Fibroblast of villous mesenchyme (primary cell): ENCODE data around the gene DNAJB2. TPM values are rescaled to one million over a fixed set of nuclear protein-coding genes. Genes with fewer than 3 reads are reported as not detected.

Experiments used
- DNase-seq: peaks from one replicate; pipeline ENCODE4 v3.0.0-alpha.2; 2010; ENCODE audit warnings: low read depth
- H3K4me3 ChIP-seq: 2 replicates; pipeline ENCODE4 v1.5.1; 2011; ENCODE audit warnings: low read depth, mild to moderate bottlenecking, low read length
- CTCF ChIP-seq: IDR thresholded peaks from 2 replicates; pipeline ENCODE4 v1.5.1; 2012; ENCODE audit warnings: low read depth, mild to moderate bottlenecking, low read length; ENCODE audit not compliant: insufficient read depth
- small RNA-seq: library from RNA; depleted of rRNA; stranded (forward); fragments of <200 nt; gene quantifications from one replicate; pipeline ENCODE3, GENCODE V24; 2012
- total RNA-seq: library from RNA; depleted of rRNA; stranded (reverse); fragments of >200 nt; gene quantifications from 2 replicates; pipeline ENCODE4 v1.2.3, GENCODE V29; 2012

DNAJB2 gene
- total RNA-seq, 1 donor = 33.7 TPM

- TF ChIP-seq CTCF = no peak
- DNase-seq = no peak
- H3K4me3 ChIP-seq = no peak overlapping the region
These were observed 54.9 kb downstream of the DNAJB2 start for GRCh38 chr2:219334076-219334475.

- H3K4me3 ChIP-seq = no peak overlapping the region
- no peak for TF ChIP-seq CTCF
- no peak for DNase-seq
These were observed 56.2 kb downstream of the DNAJB2 start for GRCh38 chr2:219335373-219335786.

Small RNA genes within 50 kb of the gene (small RNA-seq; reads per million reads assigned to genes)
- gene MIR153-1 = not detected

Other genes with a start within 250 kb of the DNAJB2 start
- not detected in 2 replicates for gene CFAP65, start 237.8 kb upstream of the DNAJB2 start, total RNA-seq
- not detected in 2 replicates for gene IHH, start 218.4 kb upstream of the DNAJB2 start, total RNA-seq
- gene NHEJ1, start 118.6 kb upstream of the DNAJB2 start, total RNA-seq = 21.9 and 24.2 TPM in 2 replicates
- 0.64 and 0.86 TPM in 2 replicates for gene SLC23A3, start 109.3 kb upstream of the DNAJB2 start, total RNA-seq
- gene CNPPD1, start 102.4 kb upstream of the DNAJB2 start, total RNA-seq = 17.7 and 19.6 TPM in 2 replicates
- gene RETREG2, start 101.1 kb upstream of the DNAJB2 start, total RNA-seq = 57.4 and 62.5 TPM in 2 replicates
- 25.5 and 29.3 TPM in 2 replicates for gene ZFAND2B, start 72.6 kb upstream of the DNAJB2 start, total RNA-seq
- gene ABCB6, start 60.4 kb upstream of the DNAJB2 start, total RNA-seq = 17.7 and 31.1 TPM in 2 replicates
- gene ATG9A, start 49.7 kb upstream of the DNAJB2 start, total RNA-seq = 36.7 and 38.4 TPM in 2 replicates
- 22.0 and 22.9 TPM in 2 replicates for gene ANKZF1, start 49.6 kb upstream of the DNAJB2 start, total RNA-seq
- gene GLB1L, start 33.9 kb upstream of the DNAJB2 start, total RNA-seq = 11.0 and 15.5 TPM in 2 replicates
- 22.9 and 23.2 TPM in 2 replicates for gene STK16, start 33.9 kb upstream of the DNAJB2 start, total RNA-seq
- not detected in 2 replicates for gene TUBA4B, start 26.1 kb upstream of the DNAJB2 start, total RNA-seq
- 6.1 and 27.6 TPM in 2 replicates for gene TUBA4A, start 25.4 kb upstream of the DNAJB2 start, total RNA-seq
- gene PTPRN, start 30.0 kb downstream of the DNAJB2 start, total RNA-seq = 0.86 and 0.97 TPM in 2 replicates
- not detected in 2 replicates for gene RESP18, start 53.4 kb downstream of the DNAJB2 start, total RNA-seq
- 64.8 and 65.7 TPM in 2 replicates for gene DNPEP, start 108.5 kb downstream of the DNAJB2 start, total RNA-seq
- gene DES, start 139.0 kb downstream of the DNAJB2 start, total RNA-seq = 20.7 and 35.8 TPM in 2 replicates
- 46.7 and 48.8 TPM in 2 replicates for gene SPEG, start 155.5 kb downstream of the DNAJB2 start, total RNA-seq
- gene GMPPA, start 219.5 kb downstream of the DNAJB2 start, total RNA-seq = 60.9 and 65.1 TPM in 2 replicates
- under 0.01 TPM in 1 of 2 replicates, not detected in the other for gene ASIC4, start 235.1 kb downstream of the DNAJB2 start, total RNA-seq